ENCODE results near the gene OFD1. TPM values are rescaled to one million over a fixed set of nuclear protein-coding genes. Genes with fewer than 3 reads are reported as not detected.

OFD1 gene
- polyA plus RNA-seq, 1 experiment, result 14.1 TPM

GRCh38 chrX:13741695-13742094, 7.1 kb downstream of the OFD1 start:
- CTCF ChIA-PET, result interaction anchor here (1.5 kb wide), 1 partner anchor 235 kb away, joined by 6 read pairs; no protein-coding TSS in a partner anchor
- Histone ChIP-seq H3K4me3 (ENCODE audit: low read depth, low read length) (no peak overlapping the region), H3K27ac (ENCODE audit: low read depth, low read length) (no peak overlapping the region), H3K9me3 (ENCODE audit: control insufficient read depth, insufficient read depth, low read length) (no peaks in the 10 kb centered on the region), H3K27me3 (ENCODE audit: control insufficient read depth, insufficient read depth, low read length) (no peaks in the 10 kb centered on the region)
- TF ChIP-seq CTCF (IDR thresholded peaks at IDR 0.05; ENCODE audit: low read depth, low read length), result no peak
- POLR2A ChIA-PET, result no interaction called here
- no peak for DNase-seq (ENCODE audit: low read depth, low spot score)

- POLR2A ChIA-PET, result no interaction called here
- Histone ChIP-seq H3K27me3 (ENCODE audit: control insufficient read depth, insufficient read depth, low read length) (no peaks in the 10 kb centered on the region), H3K27ac (ENCODE audit: low read depth, low read length) (no peak overlapping the region), H3K4me3 (ENCODE audit: low read depth, low read length) (no peak overlapping the region), H3K9me3 (ENCODE audit: control insufficient read depth, insufficient read depth, low read length) (no peaks in the 10 kb centered on the region)
- CTCF ChIA-PET, result no interaction called here
- no peak for DNase-seq (ENCODE audit: low read depth, low spot score)
- no peak for TF ChIP-seq CTCF (IDR thresholded peaks at IDR 0.05; ENCODE audit: low read depth, low read length)
Observed at GRCh38 chrX:13742397-13743176, 8.0 kb downstream of the OFD1 start.

- Histone ChIP-seq H3K27ac (ENCODE audit: low read depth, low read length) (no peak overlapping the region), H3K4me3 (ENCODE audit: low read depth, low read length) (no peak overlapping the region), H3K27me3 (ENCODE audit: control insufficient read depth, insufficient read depth, low read length) (no peaks in the 10 kb centered on the region), H3K9me3 (ENCODE audit: control insufficient read depth, insufficient read depth, low read length) (no peaks in the 10 kb centered on the region)
- DNase-seq (ENCODE audit: low read depth, low spot score), result peak; percentile 29
- CTCF ChIA-PET, result interaction anchor here (0.7 to 3.5 kb wide), 4 partner anchors 9 to 240 kb away, joined by 3 to 26 read pairs (median 6); no protein-coding TSS in a partner anchor
- peak; percentile 60 for TF ChIP-seq CTCF (IDR thresholded peaks at IDR 0.05; ENCODE audit: low read depth, low read length)
- POLR2A ChIA-PET, result no interaction called here
Observed at GRCh38 chrX:13747836-13748235, 13.3 kb downstream of the OFD1 start.

GRCh38 chrX:13748486-13748885, 13.9 kb downstream of the OFD1 start:
- Histone ChIP-seq H3K9me3 (ENCODE audit: control insufficient read depth, insufficient read depth, low read length) (no peaks in the 10 kb centered on the region), H3K27me3 (ENCODE audit: control insufficient read depth, insufficient read depth, low read length) (no peaks in the 10 kb centered on the region), H3K4me3 (ENCODE audit: low read depth, low read length) (no peak overlapping the region), H3K27ac (ENCODE audit: low read depth, low read length) (no peak overlapping the region)
- ChIA-PET POLR2A (interaction anchor here (0.7 kb wide), 1 partner anchor 82 kb away, joined by 3 read pairs; no protein-coding TSS in a partner anchor), CTCF (interaction anchor here (1.7 to 3.5 kb wide), 3 partner anchors 10 to 241 kb away, joined by 4 to 26 read pairs (median 7); no protein-coding TSS in a partner anchor)
- TF ChIP-seq CTCF (IDR thresholded peaks at IDR 0.05; ENCODE audit: low read depth, low read length), result no peak
- DNase-seq (ENCODE audit: low read depth, low spot score), result no peak

GRCh38 chrX:13750204-13750603, 15.7 kb downstream of the OFD1 start:
- Histone ChIP-seq H3K27ac (ENCODE audit: low read depth, low read length) (no peak overlapping the region), H3K4me3 (ENCODE audit: low read depth, low read length) (no peak overlapping the region), H3K9me3 (ENCODE audit: control insufficient read depth, insufficient read depth, low read length) (no peaks in the 10 kb centered on the region), H3K27me3 (ENCODE audit: control insufficient read depth, insufficient read depth, low read length) (no peaks in the 10 kb centered on the region)
- peak; percentile 47 for TF ChIP-seq CTCF (IDR thresholded peaks at IDR 0.05; ENCODE audit: low read depth, low read length)
- no peak for DNase-seq (ENCODE audit: low read depth, low spot score)
- CTCF ChIA-PET, result interaction anchor here (0.6 to 3.7 kb wide), 7 partner anchors 12 to 282 kb away, joined by 3 to 19 read pairs (median 5); no protein-coding TSS in a partner anchor
- POLR2A ChIA-PET, result no interaction called here

All from AG04450 (cell line).